GM18505 (cell line): ENCODE measurements around the gene GADD45G.

Source experiments
- ATAC-seq: cut with Tn5 transposase; IDR thresholded peaks from one replicate; pipeline ENCODE4 v1.9.1; 2021; ENCODE audit not compliant: unreplicated experiment
- POLR2A ChIP-seq: IDR thresholded peaks from 4 replicates; pipeline ENCODE4 v1.6.1; 2011; ENCODE audit warnings: borderline replicate concordance; ENCODE audit not compliant: insufficient read depth, insufficient read length; ENCODE audit errors: extremely low read depth

Gene GADD45G

DNA sequence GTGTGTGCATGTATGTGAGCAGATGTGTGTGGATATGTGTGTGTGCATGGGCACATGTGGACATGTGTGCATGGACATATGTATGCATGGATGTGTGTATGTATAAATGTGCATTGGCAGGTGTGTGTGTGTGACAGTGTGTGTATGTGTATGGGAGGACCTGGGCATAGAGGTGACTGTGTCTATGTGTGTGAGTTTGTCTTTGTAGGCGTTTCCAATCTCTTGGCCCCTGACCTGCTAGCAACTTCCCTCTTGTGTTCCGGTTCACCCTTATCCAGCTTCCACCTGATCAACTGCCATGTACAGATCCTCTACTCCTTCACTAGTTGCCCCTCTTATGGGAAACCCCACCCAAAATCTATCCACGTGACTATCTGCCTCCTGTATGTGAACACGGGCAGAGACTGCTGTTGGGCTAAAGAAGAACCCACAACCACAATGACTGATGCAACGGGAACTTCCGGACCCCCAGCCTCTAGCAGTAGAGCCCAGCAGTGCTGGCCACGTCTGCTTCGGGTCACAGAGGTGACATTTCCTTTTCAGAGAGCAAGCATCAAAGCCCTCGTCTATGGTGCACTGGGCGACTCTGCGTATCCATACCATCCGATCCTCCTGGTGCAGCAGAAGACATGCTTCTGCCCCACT lies 24.9 kb upstream of the GADD45G start:
- no peak for ATAC-seq
- no peak for TF ChIP-seq POLR2A

- no peak for TF ChIP-seq POLR2A
- no peak for ATAC-seq
Measured at GRCh38 chr9:89586311-89586710, 18.5 kb upstream of the GADD45G start.

GRCh38 chr9:89588271-89588879 lies 16.4 kb upstream of the GADD45G start:
- no peak for ATAC-seq
- TF ChIP-seq POLR2A: no peak

GRCh38 chr9:89590415-89590814 lies 14.4 kb upstream of the GADD45G start:
- TF ChIP-seq POLR2A: no peak
- no peak for ATAC-seq

- ATAC-seq: no peak
- no peak for TF ChIP-seq POLR2A
Measured at GRCh38 chr9:89591274-89592212, 13.3 kb upstream of the GADD45G start.

DNA sequence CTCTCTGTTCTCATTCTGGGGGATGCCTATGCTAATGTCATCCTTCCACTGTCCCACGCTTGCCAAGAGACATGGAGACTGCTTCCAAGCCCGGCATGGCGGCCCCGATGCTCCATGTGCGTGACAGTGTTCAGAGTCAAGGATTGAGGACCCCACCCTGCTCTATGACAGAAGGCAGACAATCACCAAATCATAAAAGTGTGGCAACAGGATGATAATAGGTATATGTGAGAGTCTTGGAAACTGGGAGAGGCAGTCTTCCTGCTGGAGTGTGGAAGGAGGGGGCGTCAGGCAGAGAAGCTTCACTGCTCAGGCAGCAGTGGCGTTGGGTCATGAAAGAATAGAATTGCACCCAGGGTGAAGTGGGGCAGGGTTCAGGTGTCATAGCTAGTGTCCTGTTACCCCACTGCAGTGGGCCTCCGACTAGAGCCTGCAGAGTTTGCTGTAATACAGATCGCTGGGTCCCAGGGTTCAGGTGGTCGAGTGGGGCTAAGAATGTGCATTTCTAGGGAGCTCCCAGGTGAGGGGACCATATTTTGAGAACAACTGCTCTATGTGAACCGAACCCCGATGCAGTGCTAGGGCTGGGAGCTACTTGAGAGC lies 12.5 kb upstream of the GADD45G start:
- no peak for ATAC-seq
- no peak for TF ChIP-seq POLR2A

DNA sequence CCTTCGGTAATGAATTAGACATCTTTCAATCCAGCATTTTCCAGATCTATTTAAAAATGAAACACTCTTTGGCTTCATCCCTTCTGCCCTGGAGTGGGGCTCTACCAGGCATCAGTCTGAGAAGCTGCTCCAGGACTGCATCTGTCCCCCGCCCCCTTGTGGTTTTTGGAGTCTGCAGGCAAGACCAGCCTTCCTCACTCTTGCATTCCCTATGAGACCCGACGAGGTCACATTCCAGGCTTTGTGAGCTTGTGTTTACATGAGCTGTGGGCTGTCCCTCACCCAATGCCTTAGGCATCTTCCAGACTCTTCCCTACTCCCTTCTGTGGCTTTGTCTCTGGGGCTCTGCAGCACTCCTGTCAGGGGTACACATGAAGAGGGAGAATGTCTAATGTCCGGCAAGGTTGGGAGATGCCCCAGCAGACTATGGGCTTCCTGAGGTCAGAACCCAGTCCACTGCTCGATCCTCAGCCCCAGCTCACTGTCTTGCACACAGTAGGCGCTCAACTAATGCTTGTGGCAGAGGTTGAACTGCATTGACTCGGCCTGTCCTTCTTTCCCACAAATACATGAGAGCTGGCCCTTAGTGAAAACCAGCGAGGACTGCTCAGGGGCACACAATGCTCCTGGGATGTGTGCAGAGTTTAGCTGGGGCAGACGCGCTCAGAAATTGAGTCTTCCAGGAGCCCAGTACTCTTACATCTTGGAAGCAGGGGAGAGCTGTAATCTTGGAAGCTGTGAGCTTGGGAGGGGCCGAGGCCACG lies 11.7 kb upstream of the GADD45G start:
- TF ChIP-seq POLR2A: no peak
- ATAC-seq: no peak

DNA sequence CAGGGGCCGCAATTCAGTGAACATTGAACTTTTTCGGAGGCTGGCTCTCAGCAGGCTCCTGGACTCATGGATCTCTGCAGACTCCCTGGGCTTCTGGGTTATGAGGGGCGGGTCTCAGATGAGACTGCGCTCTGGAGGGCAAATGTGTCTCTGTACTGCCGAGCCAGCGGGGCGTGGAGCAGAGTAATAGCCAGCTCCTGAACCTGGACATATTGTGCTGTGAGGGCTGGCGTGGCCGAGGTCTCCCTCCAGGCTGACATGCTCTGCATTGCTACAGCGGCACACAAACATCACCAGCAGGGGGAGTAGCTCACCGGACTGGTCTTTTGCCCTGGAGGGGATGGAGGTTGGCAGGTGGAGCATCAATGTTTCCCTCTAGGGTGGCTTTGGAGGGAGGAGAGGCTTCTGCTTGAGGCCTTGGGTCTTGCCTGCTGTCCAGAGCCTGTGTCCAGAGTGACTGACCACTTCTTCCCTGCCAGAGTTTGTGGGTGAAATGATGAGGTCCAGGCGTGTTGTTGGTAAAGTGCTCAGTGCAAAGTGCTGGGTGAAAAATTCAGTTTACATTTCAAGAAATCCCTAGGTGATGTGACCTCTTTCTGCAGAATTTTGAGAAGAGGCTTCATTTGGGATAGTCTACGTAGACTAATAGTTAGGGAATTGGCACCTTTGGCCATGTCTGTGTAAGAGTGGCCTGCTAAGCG lies 10.9 kb upstream of the GADD45G start:
- no peak for TF ChIP-seq POLR2A
- no peak for ATAC-seq

- no peak for TF ChIP-seq POLR2A
- ATAC-seq: no peak
Measured at GRCh38 chr9:89594811-89595550, 9.8 kb upstream of the GADD45G start.

GRCh38 chr9:89595646-89596045 lies 9.2 kb upstream of the GADD45G start:
- no peak for ATAC-seq
- no peak for TF ChIP-seq POLR2A

DNA sequence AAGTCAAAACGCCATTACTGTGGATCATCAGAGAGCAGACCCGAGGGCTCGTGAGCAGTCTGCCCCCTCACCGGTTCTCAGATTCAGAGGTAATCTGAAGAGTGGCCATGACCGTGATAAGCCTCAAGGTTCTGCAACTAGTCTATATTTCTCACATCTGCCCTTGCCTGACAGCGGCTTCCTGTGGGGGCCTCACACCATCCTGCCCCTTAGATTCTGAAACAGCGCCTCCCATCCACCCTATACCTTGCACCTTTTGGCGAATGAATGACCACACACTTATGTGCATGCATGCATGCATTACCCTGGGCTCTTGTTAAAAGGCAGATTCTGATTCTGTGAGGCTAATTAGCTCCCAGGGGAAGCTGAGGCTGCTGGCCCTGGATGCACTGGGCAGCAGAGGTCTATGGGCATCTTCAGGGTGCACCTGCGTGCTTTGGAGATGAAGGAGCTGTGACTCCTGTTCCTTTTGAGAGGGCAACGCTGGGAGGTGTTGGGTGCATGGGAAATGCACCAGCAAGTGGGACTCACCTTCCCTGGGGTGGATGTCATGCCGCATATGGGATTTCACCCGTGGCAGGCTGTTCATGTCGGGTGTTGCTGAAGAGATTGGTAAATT lies 7.8 kb upstream of the GADD45G start:
- no peak for ATAC-seq

More for the DNA sequence above, 7.8 kb upstream of the GADD45G start:
- TF ChIP-seq POLR2A: no peak
